ENCODE results near the gene HMGCR.

HMGCR gene

GRCh38 chr5:75340714-75341478 lies 3.9 kb downstream of the HMGCR start:
- no peak for DNase-seq (ENCODE audit: low read depth, low spot score)

GRCh38 chr5:75341934-75342333 lies 4.9 kb downstream of the HMGCR start:
- no peak for DNase-seq (ENCODE audit: low read depth, low spot score)

DNA sequence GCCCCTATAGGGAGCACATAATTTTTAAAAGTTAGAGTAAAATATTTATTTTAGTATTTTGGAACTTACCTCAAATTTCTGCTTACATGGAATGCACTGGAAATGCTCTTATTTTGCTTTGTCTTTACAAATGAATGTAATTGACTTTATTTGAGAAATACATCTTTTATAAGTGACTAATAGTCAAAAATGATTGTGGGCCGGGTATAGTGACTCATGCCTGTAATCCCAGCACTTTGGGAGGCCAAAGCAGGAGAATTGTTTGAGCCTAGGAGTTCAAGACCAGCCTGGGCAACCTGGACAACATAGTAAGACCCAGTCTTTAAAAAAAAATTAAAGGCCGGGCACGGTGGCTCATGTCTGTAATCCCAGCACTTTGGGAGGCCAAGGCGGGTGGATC lies 5.8 kb downstream of the HMGCR start:
- no peak for DNase-seq (ENCODE audit: low read depth, low spot score)

DNA sequence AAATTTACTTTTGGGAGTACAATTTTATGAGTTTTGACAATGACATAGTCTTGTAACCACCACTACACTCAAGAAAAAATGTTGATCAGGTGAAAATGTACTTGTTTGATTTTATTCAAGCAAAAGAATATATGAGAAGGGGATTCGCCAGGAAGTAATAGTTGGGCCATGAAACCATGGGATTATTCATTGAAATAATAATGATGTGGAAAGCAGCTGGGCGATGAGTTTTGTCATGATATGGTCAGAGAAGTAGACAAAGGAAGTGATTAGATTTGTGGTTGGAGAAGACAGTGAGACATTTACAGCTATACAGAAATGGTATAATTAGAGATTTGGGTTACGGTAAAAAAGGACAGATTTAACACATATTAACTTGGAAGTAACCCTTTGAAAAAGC lies 11.2 kb downstream of the HMGCR start:
- DNase-seq (ENCODE audit: low read depth, low spot score), result no peak

- no peak for DNase-seq (ENCODE audit: low read depth, low spot score)
Observed at GRCh38 chr5:75349663-75350062, 12.6 kb downstream of the HMGCR start.

- DNase-seq (ENCODE audit: low read depth, low spot score), result no peak
Observed at GRCh38 chr5:75351139-75351926, 14.3 kb downstream of the HMGCR start.

DNA sequence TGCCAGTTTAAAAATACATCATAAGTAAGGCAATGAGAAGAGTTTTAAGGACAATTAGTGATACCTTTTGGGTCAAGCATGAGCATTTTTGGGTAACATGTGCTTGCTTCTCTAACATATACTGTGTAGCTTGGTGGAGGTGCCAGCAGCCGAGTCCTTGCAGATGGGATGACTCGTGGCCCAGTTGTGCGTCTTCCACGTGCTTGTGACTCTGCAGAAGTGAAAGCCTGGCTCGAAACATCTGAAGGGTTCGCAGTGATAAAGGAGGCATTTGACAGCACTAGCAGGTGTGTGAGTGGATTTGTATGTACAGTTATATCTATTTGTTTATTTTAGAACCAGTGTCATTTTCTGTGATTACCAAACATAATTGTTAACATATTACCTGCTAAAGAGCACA lies 18.2 kb downstream of the HMGCR start:
- DNase-seq (ENCODE audit: low read depth, low spot score), result no peak

DNA sequence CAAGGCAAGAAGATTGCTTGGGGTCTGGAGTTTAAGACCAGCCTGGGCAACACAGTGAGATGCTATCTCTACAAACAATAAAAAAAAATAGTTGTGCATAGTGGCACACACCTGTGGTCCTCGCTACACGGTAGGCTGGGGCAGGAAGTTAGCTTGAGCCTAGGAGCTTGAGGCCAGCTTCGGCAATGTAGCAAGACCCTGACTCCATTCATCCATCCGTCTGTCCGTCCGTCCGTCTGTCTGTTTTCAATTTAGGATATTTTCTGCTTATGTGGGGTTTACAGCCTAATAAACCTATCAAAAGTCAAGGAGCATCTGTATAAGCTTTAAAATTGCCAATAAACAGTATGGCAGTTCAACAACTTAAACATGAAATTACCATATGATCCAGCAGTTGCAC lies 19.7 kb downstream of the HMGCR start:
- no peak for DNase-seq (ENCODE audit: low read depth, low spot score)

GRCh38 chr5:75358117-75358516 lies 21.1 kb downstream of the HMGCR start:
- DNase-seq (ENCODE audit: low read depth, low spot score), result no peak

DNA sequence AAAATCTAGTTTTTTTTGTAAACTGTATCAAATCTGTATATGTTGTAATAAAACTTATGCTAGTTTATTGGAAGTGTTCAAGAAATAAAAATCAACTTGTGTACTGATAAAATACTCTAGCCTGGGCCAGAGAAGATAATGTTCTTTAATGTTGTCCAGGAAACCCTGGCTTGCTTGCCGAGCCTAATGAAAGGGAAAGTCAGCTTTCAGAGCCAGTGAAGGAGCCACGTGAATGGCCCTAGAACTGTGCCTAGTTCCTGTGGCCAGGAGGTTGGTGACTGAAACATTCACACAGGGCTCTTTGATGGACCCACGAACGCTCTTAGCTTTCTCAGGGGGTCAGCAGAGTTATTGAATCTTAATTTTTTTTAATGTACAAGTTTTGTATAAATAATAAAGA lies 24.3 kb downstream of the HMGCR start:
- DNase-seq (ENCODE audit: low read depth, low spot score), result no peak

GRCh38 chr5:75362474-75362975 lies 25.5 kb downstream of the HMGCR start:
- no peak for DNase-seq (ENCODE audit: low read depth, low spot score)

DNA sequence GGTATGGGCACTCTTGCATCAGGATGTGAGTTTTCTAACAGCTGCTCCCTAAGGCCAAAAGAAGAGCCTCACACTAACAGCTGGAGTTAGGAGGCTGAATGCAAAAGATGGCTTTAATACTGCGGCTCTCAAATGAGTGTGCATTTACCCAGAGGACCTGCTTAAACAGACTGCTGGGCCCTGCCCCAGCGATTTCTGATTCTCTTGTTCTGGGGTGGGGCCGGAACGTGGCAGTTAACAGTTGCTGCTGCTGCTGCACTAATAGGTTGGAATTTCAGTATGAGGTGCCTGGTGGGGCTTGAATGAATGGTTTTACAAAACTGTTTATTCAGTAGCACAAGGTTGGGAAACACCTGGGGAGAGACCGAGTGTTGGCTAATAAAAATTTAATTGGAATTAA lies 26.1 kb downstream of the HMGCR start:
- DNase-seq (ENCODE audit: low read depth, low spot score), result no peak

DNA sequence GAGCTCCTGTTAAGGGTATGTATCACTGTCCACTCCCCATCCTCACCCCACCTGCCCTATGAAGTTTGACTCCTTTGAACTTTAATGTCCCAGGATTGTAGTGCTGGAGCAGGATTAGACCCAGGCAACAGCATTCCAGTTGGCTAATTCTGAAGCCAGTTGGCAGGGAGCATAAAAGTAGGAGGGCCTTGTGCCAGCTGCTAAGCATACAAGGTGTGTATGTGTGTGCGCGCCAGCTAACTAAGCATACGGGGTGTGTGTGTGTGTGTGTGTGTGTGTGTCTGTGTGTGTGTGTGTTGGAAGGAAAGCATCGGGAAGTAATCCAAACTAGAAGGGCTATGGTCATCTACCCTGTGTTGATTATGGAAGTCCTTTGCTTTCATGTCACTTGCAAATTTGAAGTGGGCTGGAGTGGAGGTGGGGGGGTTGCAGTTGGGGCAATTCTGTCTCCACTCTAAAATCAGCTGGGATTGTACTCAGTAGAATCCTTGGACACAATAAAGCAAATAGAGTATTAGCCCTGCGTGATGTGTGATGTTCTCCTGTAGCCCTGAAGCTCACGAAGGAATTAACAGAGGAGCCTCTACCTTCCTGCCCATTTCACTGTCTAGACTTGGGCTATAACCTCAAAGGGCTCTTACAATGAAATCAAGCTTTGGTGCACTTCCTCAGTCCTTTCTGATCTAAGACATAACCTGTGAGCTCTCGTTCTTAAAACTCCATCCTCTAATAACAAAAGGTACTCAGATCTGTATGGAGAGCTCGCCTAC lies 26.9 kb downstream of the HMGCR start:
- DNase-seq (ENCODE audit: low read depth, low spot score), result no peak

GRCh38 chr5:75364571-75365280 lies 27.7 kb downstream of the HMGCR start:
- DNase-seq (ENCODE audit: low read depth, low spot score), result no peak

DNA sequence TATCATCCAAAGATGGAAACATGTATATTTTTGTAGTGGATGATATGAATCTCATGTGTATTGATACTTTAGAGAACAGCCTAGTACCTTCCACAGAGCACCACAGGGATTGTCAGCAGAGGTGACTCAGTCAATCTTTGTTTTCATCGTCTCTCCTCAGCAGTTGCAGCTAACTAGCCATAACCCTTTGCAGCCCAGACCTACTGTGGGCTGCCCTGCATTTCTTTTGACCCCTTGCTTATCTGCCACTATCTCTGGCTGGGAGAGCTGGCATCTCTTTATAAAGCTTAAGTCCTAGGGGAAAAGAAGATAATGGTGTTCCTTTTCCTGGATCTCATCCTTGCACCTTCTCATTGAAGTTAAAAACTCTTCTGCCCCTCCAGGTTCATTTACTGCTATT lies 28.7 kb downstream of the HMGCR start:
- DNase-seq (ENCODE audit: low read depth, low spot score), result no peak

DNA sequence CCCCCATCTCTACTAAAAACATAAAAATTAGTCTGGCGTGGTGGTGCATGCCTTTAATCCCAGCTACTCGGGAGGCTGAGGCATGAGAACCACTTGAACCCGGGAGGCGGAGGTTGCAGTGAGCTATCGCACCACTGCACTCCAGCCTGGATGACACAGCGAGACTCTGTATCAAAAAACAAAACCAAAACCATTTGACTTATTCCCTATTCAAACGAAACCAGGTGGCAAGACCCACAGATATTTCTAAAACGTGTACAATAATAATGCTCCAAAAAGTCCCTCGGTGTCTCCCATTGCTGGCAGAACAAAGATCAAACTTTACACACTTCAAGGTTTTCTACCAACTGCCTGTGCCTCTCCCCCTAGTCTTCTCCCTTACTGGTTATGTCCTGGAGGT lies 29.8 kb downstream of the HMGCR start:
- DNase-seq (ENCODE audit: low read depth, low spot score), result no peak

- no peak for DNase-seq (ENCODE audit: low read depth, low spot score)
Observed at GRCh38 chr5:75367401-75367800, 30.4 kb downstream of the HMGCR start.

- DNase-seq (ENCODE audit: low read depth, low spot score), result no peak
Observed at GRCh38 chr5:75368391-75368790, 31.4 kb downstream of the HMGCR start.

GRCh38 chr5:75373862-75374261 lies 36.8 kb downstream of the HMGCR start:
- no peak for DNase-seq (ENCODE audit: low read depth, low spot score)

DNA sequence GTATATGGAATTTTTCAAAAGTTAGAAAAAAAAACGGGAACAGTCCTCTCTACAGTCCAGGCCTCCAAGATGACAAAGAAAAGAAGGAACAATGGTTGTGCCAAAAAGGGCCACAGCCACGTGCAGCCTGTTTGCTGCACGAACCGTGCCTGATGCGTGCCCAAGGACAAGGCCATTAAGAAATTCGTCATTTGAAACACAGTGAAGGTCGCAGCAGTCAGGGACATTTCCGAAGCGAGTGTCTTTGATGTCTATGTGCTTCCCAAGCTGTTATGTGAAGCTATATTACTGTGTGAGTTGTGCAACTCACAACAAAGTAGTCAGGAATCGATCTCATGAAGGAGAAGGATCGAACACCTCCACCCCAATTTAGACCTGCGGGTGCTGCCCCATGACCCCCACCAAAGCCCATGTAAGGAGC lies 37.4 kb downstream of the HMGCR start:
- no peak for DNase-seq (ENCODE audit: low read depth, low spot score)

- DNase-seq (ENCODE audit: low read depth, low spot score), result no peak
Observed at GRCh38 chr5:75375414-75375813, 38.4 kb downstream of the HMGCR start.

- no peak for DNase-seq (ENCODE audit: low read depth, low spot score)
Observed at GRCh38 chr5:75380099-75380498, 43.1 kb downstream of the HMGCR start.
